CD14-positive monocyte (primary cell): Measurements from ENCODE around the gene GRK3. TPM values are rescaled to one million over a fixed set of nuclear protein-coding genes. Genes with fewer than 3 reads are reported as not detected.
A peak's percentile ranks its signal among the peaks of the same experiment; 100 is the strongest.

Experiments used
- DNase-seq, 3 donors: peaks; one replicate each; pipeline ENCODE4 v3.0.0-alpha.2; 2011 to 2022
- H2AFZ ChIP-seq: 2 replicates; pipeline ENCODE4 v1.6.0; 2012; ENCODE audit warnings: mild to moderate bottlenecking, low read depth, low read length, inconsistent platforms; ENCODE audit not compliant: insufficient read depth, poor library complexity, severe bottlenecking
- H3K27ac ChIP-seq, 2 donors: 1 replicate in 1 of 2; 2 replicates in 1 of 2; pipeline ENCODE4 v1.5.1; 2012 to 2013; ENCODE audit warnings: low read length in 2 of 2, control low read depth in 1 of 2, inconsistent platforms in 1 of 2, low read depth in 1 of 2, mild to moderate bottlenecking in 1 of 2
- H3K27me3 ChIP-seq, 2 donors: one replicate each; pipeline versions ENCODE4 v1.6.0 to v1.6.1; 2011 to 2013; ENCODE audit warnings: low read length in 2 of 2; ENCODE audit not compliant: control insufficient read depth in 2 of 2, insufficient read depth in 2 of 2
- H3K36me3 ChIP-seq, 2 donors: replicated peaks in 1 of 2; 1 replicate in 1 of 2; 2 replicates in 1 of 2; pipeline versions ENCODE4 v1.5.1 to v1.6.1; 2012 to 2013; ENCODE audit warnings: low read length in 2 of 2, control low read depth in 1 of 2, inconsistent platforms in 1 of 2, mild to moderate bottlenecking in 1 of 2; ENCODE audit not compliant: insufficient read depth in 2 of 2, control insufficient read depth in 1 of 2
- H3K4me1 ChIP-seq, 2 donors: 1 replicate in 1 of 2; 2 replicates in 1 of 2; pipeline versions ENCODE4 v1.5.1 to v1.6.1; 2012 to 2013; ENCODE audit warnings: low read length in 2 of 2, control low read depth in 1 of 2, inconsistent platforms in 1 of 2, mild to moderate bottlenecking in 1 of 2, moderate library complexity in 1 of 2; ENCODE audit not compliant: insufficient read depth in 2 of 2, control insufficient read depth in 1 of 2
- H3K4me2 ChIP-seq: replicated peaks from 2 replicates; pipeline ENCODE3; 2012; ENCODE audit warnings: low read length, moderate library complexity, mild to moderate bottlenecking; ENCODE audit not compliant: poor library complexity, severe bottlenecking; ENCODE audit errors: extremely low read depth
- H3K4me3 ChIP-seq, 3 experiments: fragments of 200-600 bp in 1 of 3; sonication (generic) in 1 of 3; replicated peaks in 1 of 3; 1 replicate in 2 of 3; 2 replicates in 1 of 3; pipeline ENCODE4 v1.5.1; 2011 to 2013; ENCODE audit warnings: low read length in 3 of 3, mild to moderate bottlenecking in 3 of 3, control low read depth in 2 of 3, low read depth in 2 of 3, inconsistent platforms in 1 of 3, moderate library complexity in 1 of 3
- H3K79me2 ChIP-seq: 2 replicates; pipeline ENCODE4 v1.6.0; 2012; ENCODE audit warnings: mild to moderate bottlenecking, control low read depth, inconsistent platforms, low read length, moderate library complexity; ENCODE audit not compliant: insufficient read depth
- H3K9ac ChIP-seq: 2 replicates; pipeline ENCODE4 v1.6.0; 2017; ENCODE audit warnings: low read length, mild to moderate bottlenecking; ENCODE audit not compliant: insufficient read depth, poor library complexity, severe bottlenecking
- H3K9me3 ChIP-seq, 2 donors: replicated peaks in 1 of 2; 1 replicate in 1 of 2; 2 replicates in 1 of 2; pipeline versions ENCODE4 v1.5.1 to v1.6.1; 2012 to 2013; ENCODE audit warnings: low read length in 2 of 2, control low read depth in 1 of 2; ENCODE audit not compliant: control insufficient read depth in 1 of 2, insufficient read depth in 1 of 2
- H4K20me1 ChIP-seq: 2 replicates; pipeline ENCODE4 v1.6.0; 2012; ENCODE audit warnings: mild to moderate bottlenecking, low read length, control low read depth, moderate library complexity; ENCODE audit not compliant: insufficient read depth
- H3K27ac Mint-ChIP-seq, 7 donors: one replicate each; pipeline ENCODE4 v1.8.0; 2020; ENCODE audit warnings: mild to moderate bottlenecking in 7 of 7, mixed read lengths in 7 of 7, moderate library complexity in 6 of 7, inconsistent platforms in 2 of 7
- H3K27me3 Mint-ChIP-seq, 3 donors: one replicate each; pipeline ENCODE4 v1.8.0; 2021 to 2022; ENCODE audit warnings: low read depth in 3 of 3, mild to moderate bottlenecking in 3 of 3, mixed read lengths in 3 of 3, moderate library complexity in 3 of 3, inconsistent platforms in 1 of 3
- H3K36me3 Mint-ChIP-seq, 2 donors: one replicate each; pipeline ENCODE4 v1.8.0; 2020; ENCODE audit warnings: mixed read lengths in 2 of 2, inconsistent platforms in 1 of 2, mild to moderate bottlenecking in 1 of 2
- H3K4me1 Mint-ChIP-seq: one replicate; pipeline ENCODE4 v1.8.0; 2020; ENCODE audit warnings: mild to moderate bottlenecking, mixed read lengths
- H3K4me3 Mint-ChIP-seq, 2 donors: one replicate each; pipeline ENCODE4 v1.8.0; 2020; ENCODE audit warnings: mild to moderate bottlenecking in 2 of 2, mixed read lengths in 2 of 2, moderate library complexity in 1 of 2
- H3K9me3 Mint-ChIP-seq, 7 donors: one replicate each; pipeline ENCODE4 v1.8.0; 2020 to 2022; ENCODE audit warnings: mixed read lengths in 7 of 7, mild to moderate bottlenecking in 6 of 7, moderate library complexity in 6 of 7, inconsistent platforms in 2 of 7
- WGBS: methylation state at CpG from one replicate; pipeline ENCODE4 v1.1.5; 2013; ENCODE audit warnings: missing lambda C conversion rate; ENCODE audit not compliant: insufficient coverage; 5-methylcytosine and 5-hydroxymethylcytosine counted together
- intact Hi-C, 2 donors: fragments of 100-400 bp; cut with micrococcal nuclease; formaldehyde crosslinking; loops; one replicate each; pipeline versions ENCODE4 v1.15.0 to v1.15.1; 2023
- polyA plus RNA-seq, 3 donors: library from polyadenylated mRNA; depleted of rRNA in 1 of 3; unstranded in 2 of 3; stranded (reverse) in 1 of 3; fragments of 300-500 nt in 2 of 3; fragments of >200 nt in 1 of 3; fragmentation: Illumina TruSeq in 2 of 3; gene quantifications; 1 replicate in 2 of 3; 2 replicates in 1 of 3; pipeline ENCODE4 v1.2.3, GENCODE V29; 2012 to 2021
- TF ChIP-seq, protein P1 (sequence below): fragments of 200-600 bp; IDR thresholded peaks from one replicate; pipeline ENCODE4 v1.8.0; 2022; ENCODE audit warnings: antibody characterized with exemption, mild to moderate bottlenecking

The GRK3 gene
- polyA plus RNA-seq, 3 donors = 8.3 to 33.3 (median 9.6) TPM

DNA sequence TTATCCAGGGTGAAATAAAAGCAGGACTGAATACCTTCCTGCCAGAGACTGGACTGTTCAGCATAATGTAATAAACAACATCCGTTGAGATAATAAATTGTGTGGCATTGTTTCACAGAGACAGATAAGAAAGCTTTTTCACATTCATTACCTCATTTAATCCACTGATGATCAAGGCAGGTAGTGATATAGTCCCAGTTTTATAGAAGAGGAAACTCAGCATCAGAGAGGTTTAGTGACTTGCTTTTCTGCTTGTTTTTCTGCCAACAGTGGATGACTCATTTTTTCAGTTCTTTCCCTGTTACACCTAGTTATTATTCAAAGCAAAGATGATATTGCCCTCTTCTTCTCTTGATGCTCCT, 181.5 kb downstream of the GRK3 start:
- Histone ChIP-seq H3K4me1 (peaks cover 0 to 3% of the 10 kb centered on the region in 2 donors), H3K27me3 (no peaks in the 10 kb centered on the region), H3K27ac (no peak overlapping the region), H3K4me2 (no peak overlapping the region), H3K4me3 (no peak overlapping the region), H3K9ac (no peak overlapping the region), H4K20me1 (no peaks in the 10 kb centered on the region), H3K79me2 (no peaks in the 10 kb centered on the region), H2AFZ (no peak overlapping the region), H3K36me3 (no peaks in the 10 kb centered on the region), H3K9me3 (no peaks in the 10 kb centered on the region)
- Mint-ChIP-seq H3K36me3 (no peaks in the 10 kb centered on the region), H3K27ac (no peak overlapping the region), H3K4me1 (peaks cover 7% of the 10 kb centered on the region), H3K4me3 (no peak overlapping the region), H3K9me3 (no peaks in the 10 kb centered on the region), H3K27me3 (peaks cover 3 to 19% (median 7%) of the 10 kb centered on the region in 3 donors)
- no CpG with 5 or more reads among the region's 1 CpG for WGBS
- DNase-seq = no peak
- intact Hi-C loops = loop anchor here in 1 of 2 donors (10.0 kb wide), 1 partner anchor 59 kb away; no protein-coding TSS in a partner anchor
- TF ChIP-seq, protein P1, sequence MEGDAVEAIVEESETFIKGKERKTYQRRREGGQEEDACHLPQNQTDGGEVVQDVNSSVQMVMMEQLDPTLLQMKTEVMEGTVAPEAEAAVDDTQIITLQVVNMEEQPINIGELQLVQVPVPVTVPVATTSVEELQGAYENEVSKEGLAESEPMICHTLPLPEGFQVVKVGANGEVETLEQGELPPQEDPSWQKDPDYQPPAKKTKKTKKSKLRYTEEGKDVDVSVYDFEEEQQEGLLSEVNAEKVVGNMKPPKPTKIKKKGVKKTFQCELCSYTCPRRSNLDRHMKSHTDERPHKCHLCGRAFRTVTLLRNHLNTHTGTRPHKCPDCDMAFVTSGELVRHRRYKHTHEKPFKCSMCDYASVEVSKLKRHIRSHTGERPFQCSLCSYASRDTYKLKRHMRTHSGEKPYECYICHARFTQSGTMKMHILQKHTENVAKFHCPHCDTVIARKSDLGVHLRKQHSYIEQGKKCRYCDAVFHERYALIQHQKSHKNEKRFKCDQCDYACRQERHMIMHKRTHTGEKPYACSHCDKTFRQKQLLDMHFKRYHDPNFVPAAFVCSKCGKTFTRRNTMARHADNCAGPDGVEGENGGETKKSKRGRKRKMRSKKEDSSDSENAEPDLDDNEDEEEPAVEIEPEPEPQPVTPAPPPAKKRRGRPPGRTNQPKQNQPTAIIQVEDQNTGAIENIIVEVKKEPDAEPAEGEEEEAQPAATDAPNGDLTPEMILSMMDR = no peak

DNA sequence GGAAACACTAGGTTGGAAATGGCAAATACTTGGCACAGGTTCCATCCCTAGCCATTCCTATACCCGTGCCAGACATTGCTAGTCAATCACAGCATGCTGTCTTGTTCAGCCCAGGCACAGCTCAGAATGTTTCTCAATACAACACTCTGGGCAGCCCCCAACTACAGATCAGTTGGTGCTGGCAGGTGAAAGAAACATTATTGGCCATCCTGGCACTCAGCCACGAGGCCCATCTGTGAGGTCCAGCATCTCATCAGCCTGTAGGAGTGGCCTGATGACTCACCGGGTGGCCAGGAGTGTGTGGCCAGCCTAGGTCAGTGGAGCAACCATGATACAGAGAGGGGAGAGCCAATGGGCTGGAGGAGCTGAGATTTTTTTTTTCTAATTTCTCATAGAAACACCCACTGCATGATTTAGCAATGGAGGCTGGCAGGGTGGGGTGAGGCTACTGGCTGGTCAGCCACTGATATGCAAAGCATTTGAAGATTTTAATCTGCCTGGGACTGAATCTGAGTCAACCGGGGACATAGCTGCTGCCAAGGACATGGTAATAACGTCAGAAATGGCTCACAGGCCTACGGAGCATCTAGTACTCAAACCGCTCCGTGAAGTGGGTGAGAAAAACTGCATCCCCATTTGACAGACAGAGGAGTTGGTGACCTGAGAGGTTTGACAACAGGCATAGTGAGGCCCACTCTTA, 182.9 kb downstream of the GRK3 start:
- 92% methylated on average over 8 of the region's 8 CpGs for WGBS
- H3K27me3 Mint-ChIP-seq = peaks cover 5 to 13% (median 9%) of the 10 kb centered on the region in 3 donors
- DNase-seq = peak; percentile 5 to 56 (median 10)
- H3K36me3 Mint-ChIP-seq = no peaks in the 10 kb centered on the region
- H3K4me3 ChIP-seq = no peak overlapping the region
- H3K27ac ChIP-seq = no peak overlapping the region
- no peak overlapping the region for H3K4me3 Mint-ChIP-seq
- H3K27ac Mint-ChIP-seq = no peak overlapping the region
- H4K20me1 ChIP-seq = no peaks in the 10 kb centered on the region
- H3K4me1 Mint-ChIP-seq = peaks cover 10% of the 10 kb centered on the region
- no peaks in the 10 kb centered on the region for H3K27me3 ChIP-seq
- intact Hi-C loops = loop anchor here in 1 of 2 donors (10.0 kb wide), 1 partner anchor 57 kb away; no protein-coding TSS in a partner anchor
- no peaks in the 10 kb centered on the region for H3K36me3 ChIP-seq
- H3K9ac ChIP-seq = no peak overlapping the region
- H3K4me2 ChIP-seq = no peak overlapping the region
- H3K79me2 ChIP-seq = no peaks in the 10 kb centered on the region
- TF ChIP-seq, protein P1 = no peak
- no peak overlapping the region for H2AFZ ChIP-seq
- H3K9me3 Mint-ChIP-seq = no peaks in the 10 kb centered on the region
- no peaks in the 10 kb centered on the region for H3K9me3 ChIP-seq
- peaks cover 0 to 3% of the 10 kb centered on the region in 2 donors for H3K4me1 ChIP-seq
